Breast epithelium (tissue), 4 donors: ENCODE results near the gene CAMTA1. TPM values are rescaled to one million over a fixed set of nuclear protein-coding genes. Genes with fewer than 3 reads are reported as not detected.

Source experiments
- DNase-seq, 2 donors: peaks; one replicate each; pipeline ENCODE4 v3.0.0-alpha.2; 2019; ENCODE audit warnings: low spot score in 2 of 2
- H3K27ac ChIP-seq, 2 donors: fragments of 200-600 bp; sonication (generic) in 1 of 2; one replicate each; pipeline ENCODE4 v1.5.1; 2016 to 2019; ENCODE audit warnings: mild to moderate bottlenecking in 1 of 2
- H3K27me3 ChIP-seq, 2 donors: fragments of 200-600 bp; sonication (generic) in 1 of 2; one replicate each; pipeline versions ENCODE4 v1.5.1 to v1.6.0; 2017 to 2019; ENCODE audit warnings: control low read depth in 1 of 2, mild to moderate bottlenecking in 1 of 2
- H3K36me3 ChIP-seq: fragments of 200-600 bp; one replicate; pipeline ENCODE4 v1.5.1; 2019
- H3K4me1 ChIP-seq, 2 donors: fragments of 200-600 bp; sonication (generic); one replicate each; pipeline ENCODE4 v1.5.1; 2016 to 2019; ENCODE audit warnings: control low read depth in 1 of 2
- H3K4me3 ChIP-seq, 3 donors: fragments of 200-600 bp; sonication (generic); 1 replicate in 2 of 3; 2 replicates in 1 of 3; pipeline ENCODE4 v1.5.1; 2016 to 2019; ENCODE audit warnings: mild to moderate bottlenecking in 3 of 3, moderate library complexity in 2 of 3
- H3K9me3 ChIP-seq, 2 donors: fragments of 200-600 bp; sonication (generic) in 1 of 2; one replicate each; pipeline ENCODE4 v1.5.1; 2016 to 2019; ENCODE audit warnings: control low read depth in 1 of 2
- POLR2A ChIP-seq: fragments of 450-650 bp; IDR thresholded peaks from one replicate; pipeline ENCODE4 v1.6.1; 2016; ENCODE audit warnings: antibody characterized with exemption, mild to moderate bottlenecking, moderate library complexity
- POLR2AphosphoS5 ChIP-seq, 3 donors: sonication (generic); formaldehyde crosslinking; IDR thresholded peaks; one replicate each; pipeline ENCODE4 v1.6.1; 2017; ENCODE audit warnings: antibody characterized with exemption in 3 of 3
- intact Hi-C: fragments of 100-400 bp; cut with DNase I; formaldehyde crosslinking; loops from one replicate; pipeline ENCODE4 v1.15.1; 2023; ENCODE audit warnings: low total_unique reads
- total RNA-seq, 3 donors: library from RNA; depleted of rRNA; stranded (reverse); fragments of >200 nt; gene quantifications; one replicate each; pipeline ENCODE4 v1.1.0, GENCODE V29; 2016
- TF ChIP-seq, protein P1 (sequence below), 3 donors: fragments of 450-650 bp; IDR thresholded peaks; one replicate each; pipeline ENCODE4 v1.5.1; 2016 to 2017; ENCODE audit warnings: antibody characterized with exemption in 3 of 3, mild to moderate bottlenecking in 3 of 3, moderate library complexity in 3 of 3

Gene CAMTA1
- total RNA-seq, 3 donors from 2014 or later, result 53.4 to 84.0 (median 61.9) TPM

DNA sequence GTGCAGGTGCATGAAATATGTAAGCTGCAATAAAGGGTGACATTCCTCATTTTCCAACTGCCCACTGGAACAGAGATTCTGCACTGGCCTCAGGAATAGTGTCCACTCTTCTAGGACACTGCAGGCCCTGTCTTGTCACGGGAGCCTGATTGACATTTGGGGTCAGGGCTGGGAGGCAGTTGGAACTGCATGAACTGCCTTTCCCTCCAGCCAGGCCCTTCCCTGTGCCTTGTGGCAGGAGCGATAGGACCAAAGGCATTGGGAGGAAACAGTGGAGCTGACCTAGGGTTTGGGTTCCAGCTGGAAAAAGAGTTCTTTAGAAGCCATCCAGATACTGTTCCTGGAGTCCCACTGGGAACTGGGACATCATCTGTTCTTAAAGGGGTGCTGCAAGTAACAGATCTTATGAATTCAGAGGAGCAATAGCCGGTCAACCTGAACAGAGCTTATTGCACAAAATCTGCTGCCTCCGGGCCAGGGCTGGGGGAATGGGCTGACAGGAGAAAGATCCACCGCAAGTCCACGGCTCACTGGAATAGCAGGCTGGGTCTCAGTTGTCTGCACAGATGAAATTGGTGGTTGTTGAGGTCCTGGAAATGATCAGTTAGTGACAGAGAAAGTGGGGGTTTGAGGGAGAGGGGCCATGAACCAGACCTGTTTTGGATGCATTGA is 451.7 kb downstream of the CAMTA1 start:
- Histone ChIP-seq H3K4me3 (no peak overlapping the region), H3K27ac (no peak overlapping the region), H3K9me3 (no peaks in the 10 kb centered on the region), H3K27me3 (no peaks in the 10 kb centered on the region), H3K4me1 (no peaks in the 10 kb centered on the region), H3K36me3 (no peaks in the 10 kb centered on the region)
- no peak for DNase-seq
- TF ChIP-seq POLR2AphosphoS5 (IDR thresholded peaks at IDR 0.05), result no peak
- TF ChIP-seq, protein P1, sequence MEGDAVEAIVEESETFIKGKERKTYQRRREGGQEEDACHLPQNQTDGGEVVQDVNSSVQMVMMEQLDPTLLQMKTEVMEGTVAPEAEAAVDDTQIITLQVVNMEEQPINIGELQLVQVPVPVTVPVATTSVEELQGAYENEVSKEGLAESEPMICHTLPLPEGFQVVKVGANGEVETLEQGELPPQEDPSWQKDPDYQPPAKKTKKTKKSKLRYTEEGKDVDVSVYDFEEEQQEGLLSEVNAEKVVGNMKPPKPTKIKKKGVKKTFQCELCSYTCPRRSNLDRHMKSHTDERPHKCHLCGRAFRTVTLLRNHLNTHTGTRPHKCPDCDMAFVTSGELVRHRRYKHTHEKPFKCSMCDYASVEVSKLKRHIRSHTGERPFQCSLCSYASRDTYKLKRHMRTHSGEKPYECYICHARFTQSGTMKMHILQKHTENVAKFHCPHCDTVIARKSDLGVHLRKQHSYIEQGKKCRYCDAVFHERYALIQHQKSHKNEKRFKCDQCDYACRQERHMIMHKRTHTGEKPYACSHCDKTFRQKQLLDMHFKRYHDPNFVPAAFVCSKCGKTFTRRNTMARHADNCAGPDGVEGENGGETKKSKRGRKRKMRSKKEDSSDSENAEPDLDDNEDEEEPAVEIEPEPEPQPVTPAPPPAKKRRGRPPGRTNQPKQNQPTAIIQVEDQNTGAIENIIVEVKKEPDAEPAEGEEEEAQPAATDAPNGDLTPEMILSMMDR (IDR thresholded peaks at IDR 0.05), result no peak
- TF ChIP-seq POLR2A, result no peak
- intact Hi-C loops, result no loop called here

DNA sequence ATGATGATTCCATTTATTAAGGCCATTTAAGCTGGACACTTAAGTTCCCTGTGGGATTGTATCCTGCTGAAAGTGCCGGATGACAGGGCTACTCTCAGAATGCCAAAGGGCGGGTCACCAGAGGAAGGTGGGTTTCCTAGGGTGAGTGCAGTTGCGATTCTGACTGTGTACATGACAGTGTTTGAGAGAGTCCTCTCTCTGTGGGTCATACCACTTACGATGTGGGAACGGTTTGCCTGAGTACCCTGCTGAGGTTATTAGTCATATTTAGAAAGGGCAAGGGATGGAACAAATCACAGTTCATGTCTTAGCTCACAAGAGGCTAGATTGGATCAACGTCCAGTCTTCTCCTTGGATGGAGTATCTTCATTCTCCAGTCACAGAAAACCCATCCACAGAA is 461.9 kb downstream of the CAMTA1 start:
- Histone ChIP-seq H3K27me3 (no peaks in the 10 kb centered on the region), H3K9me3 (no peaks in the 10 kb centered on the region), H3K36me3 (no peaks in the 10 kb centered on the region), H3K4me3 (no peak overlapping the region), H3K4me1 (no peaks in the 10 kb centered on the region), H3K27ac (no peak overlapping the region)
- TF ChIP-seq POLR2A, result no peak
- TF ChIP-seq, protein P1 (IDR thresholded peaks at IDR 0.05), result no peak
- no peak for TF ChIP-seq POLR2AphosphoS5 (IDR thresholded peaks at IDR 0.05)
- DNase-seq, result no peak
- intact Hi-C loops, result no loop called here

DNA sequence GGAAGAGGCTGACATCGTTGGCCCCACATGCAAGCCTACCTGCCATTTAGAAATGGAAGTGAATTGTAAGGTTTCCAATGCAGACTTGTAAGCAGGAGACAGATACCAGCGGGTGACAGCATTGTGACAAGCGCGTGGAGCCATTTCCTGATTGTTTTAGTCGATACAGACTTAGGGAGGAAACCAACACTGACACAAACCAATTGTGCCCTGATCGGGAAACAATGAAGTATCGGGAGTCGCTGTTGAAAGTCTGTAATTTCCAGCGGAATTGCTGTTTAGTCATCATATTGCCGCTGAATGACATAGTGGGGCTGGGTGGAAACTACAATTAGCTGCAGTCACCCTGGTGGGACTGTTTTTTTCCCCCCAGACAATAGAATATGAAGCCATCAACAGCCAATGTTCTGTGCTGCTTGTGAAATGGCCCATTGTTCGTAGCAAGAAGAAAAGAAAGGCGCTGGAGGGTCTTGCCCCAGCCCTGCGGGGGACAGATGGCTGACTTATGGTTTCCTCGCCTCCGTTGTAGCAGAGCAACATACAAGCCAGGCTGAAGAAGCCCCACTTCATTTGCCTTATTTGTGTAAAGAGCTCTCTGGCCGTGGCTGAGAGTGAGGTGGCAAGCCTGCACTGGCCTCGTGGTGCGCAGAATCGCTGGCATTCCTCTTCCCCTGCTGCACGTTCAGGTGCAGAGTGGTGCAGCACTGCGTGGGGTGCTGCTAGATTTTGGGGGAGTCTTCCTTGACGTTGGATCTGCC is 462.7 kb downstream of the CAMTA1 start:
- Histone ChIP-seq H3K4me3 (no peak overlapping the region), H3K4me1 (no peaks in the 10 kb centered on the region), H3K27ac (no peak overlapping the region), H3K9me3 (no peaks in the 10 kb centered on the region), H3K27me3 (no peaks in the 10 kb centered on the region), H3K36me3 (no peaks in the 10 kb centered on the region)
- intact Hi-C loops, result no loop called here
- DNase-seq, result no peak
- TF ChIP-seq, protein P1 (IDR thresholded peaks at IDR 0.05), result no peak
- no peak for TF ChIP-seq POLR2AphosphoS5 (IDR thresholded peaks at IDR 0.05)
- TF ChIP-seq POLR2A, result no peak

DNA sequence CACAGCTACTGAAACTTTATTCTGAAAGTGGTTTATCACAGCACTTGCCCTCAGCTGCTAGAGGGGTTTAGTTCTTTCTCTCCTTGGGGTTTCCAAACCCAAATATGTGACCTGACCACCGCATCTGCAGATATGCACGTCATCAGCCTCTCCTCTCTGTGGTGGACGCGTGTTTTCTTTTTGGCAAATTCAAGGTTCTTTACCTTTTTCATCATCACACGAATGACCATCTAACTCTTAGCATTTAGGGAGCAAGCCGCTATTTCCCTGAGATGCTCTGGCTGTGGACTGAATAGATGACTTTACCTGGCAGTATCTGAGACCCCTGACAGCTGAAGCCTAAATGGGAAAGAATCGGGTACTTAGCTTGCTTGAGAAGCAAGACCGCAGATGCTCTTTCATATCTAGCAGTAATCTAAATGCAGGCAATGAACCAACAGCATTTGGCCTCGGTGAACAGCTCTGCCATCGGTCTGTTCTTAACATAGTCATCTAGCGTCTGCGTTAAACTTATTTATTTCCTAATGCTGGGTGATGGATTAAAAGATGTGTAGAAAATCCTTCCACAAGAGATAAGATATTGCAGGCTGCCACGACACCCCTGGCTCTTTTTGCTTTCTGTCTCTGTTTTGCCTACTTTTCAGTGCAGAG is 463.4 kb downstream of the CAMTA1 start:
- H3K4me1 ChIP-seq, result no peaks in the 10 kb centered on the region
- no peak overlapping the region for H3K4me3 ChIP-seq
- no peaks in the 10 kb centered on the region for H3K9me3 ChIP-seq
- TF ChIP-seq POLR2AphosphoS5 (IDR thresholded peaks at IDR 0.05) (no peak), POLR2A (no peak)
- TF ChIP-seq, protein P1 (IDR thresholded peaks at IDR 0.05), result no peak
- H3K27ac ChIP-seq, result no peak overlapping the region
- intact Hi-C loops, result no loop called here
- no peaks in the 10 kb centered on the region for H3K36me3 ChIP-seq
- no peaks in the 10 kb centered on the region for H3K27me3 ChIP-seq
- no peak for DNase-seq

DNA sequence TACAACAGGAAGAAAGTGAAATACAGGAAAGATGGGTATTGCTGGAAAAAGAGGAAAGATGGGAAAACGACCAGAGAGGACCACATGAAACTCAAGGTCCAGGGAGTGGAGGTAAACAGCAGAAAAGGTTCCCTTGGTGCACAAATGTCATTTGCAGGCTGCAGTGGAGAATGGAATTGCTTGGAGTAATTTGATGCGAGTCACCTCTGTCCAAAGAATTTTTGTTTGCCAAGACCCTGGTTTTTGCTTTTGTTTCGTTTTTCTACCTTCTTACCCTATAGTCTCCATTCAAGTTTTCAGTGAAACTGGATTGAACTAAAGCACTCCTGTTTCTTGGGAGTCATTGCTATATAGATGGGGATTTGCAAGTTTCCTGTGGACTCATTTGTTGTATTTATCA is 464.3 kb downstream of the CAMTA1 start:
- intact Hi-C loops, result no loop called here
- no peaks in the 10 kb centered on the region for H3K36me3 ChIP-seq
- no peak overlapping the region for H3K27ac ChIP-seq
- no peaks in the 10 kb centered on the region for H3K4me1 ChIP-seq
- no peak for DNase-seq
- H3K4me3 ChIP-seq, result no peak overlapping the region
- no peak for TF ChIP-seq POLR2A
- TF ChIP-seq, protein P1 (IDR thresholded peaks at IDR 0.05), result no peak
- no peak for TF ChIP-seq POLR2AphosphoS5 (IDR thresholded peaks at IDR 0.05)
- no peaks in the 10 kb centered on the region for H3K27me3 ChIP-seq
- no peaks in the 10 kb centered on the region for H3K9me3 ChIP-seq
